NCI-H82 treated with DMSO at 0.1 percent for 48 hours (cell line): ENCODE results near the gene VPS13D.

Experiments
- DNase-seq: peaks from one replicate; lab custom pipeline; 2025; ENCODE audit not compliant: unreplicated experiment; lab: John Stamatoyannopoulos, UW

VPS13D gene

GRCh38 chr1:12229835-12230548 lies at the start of gene VPS13D:
VPS13D (plus strand) TSS chr1:12230030; CDS start chr1:12234267, 4,237 bp downstream.
- DNase-seq: peak; percentile 3

DNA sequence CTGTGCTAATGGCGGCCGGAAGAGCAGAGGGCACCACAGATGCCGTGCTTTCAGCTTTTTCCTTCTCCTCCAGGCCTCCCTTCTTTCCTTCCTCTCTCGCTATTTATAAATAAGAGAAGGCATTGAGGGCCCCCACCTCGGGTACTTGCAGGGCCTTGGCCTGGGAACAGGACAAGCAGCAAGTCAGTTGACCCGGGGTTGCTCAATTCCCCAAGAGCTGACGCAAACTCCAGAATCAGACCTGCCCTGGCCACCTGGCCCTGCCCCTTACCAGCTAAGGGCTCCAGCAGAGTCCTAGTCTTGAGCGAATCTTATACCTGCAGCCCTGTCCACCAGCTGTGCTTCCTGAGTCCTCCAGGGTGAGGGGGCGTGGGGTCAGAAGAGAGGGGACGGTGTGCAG lies 49.5 kb upstream of the VPS13D start:
- DNase-seq: no peak

DNA sequence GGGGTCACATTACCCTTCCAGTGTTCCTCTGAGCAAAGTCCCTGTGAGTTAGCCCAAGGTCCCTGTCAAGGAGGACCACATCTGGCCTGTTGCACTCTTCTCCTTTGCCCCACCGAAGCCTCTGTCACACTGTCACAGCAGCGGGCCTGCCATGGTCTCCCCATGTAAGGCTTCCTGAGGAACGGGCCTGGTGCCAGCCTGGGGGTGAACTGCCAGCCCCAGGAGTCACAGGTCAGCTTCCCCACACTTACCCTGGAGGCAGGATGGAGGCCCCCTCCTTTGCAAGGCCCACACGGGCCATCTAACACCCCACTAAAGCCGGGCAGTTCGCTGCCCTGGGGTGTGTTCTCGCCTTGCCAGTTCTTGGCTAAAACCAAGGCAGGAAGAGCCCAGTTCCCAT lies 48.9 kb upstream of the VPS13D start:
- DNase-seq: no peak

DNA sequence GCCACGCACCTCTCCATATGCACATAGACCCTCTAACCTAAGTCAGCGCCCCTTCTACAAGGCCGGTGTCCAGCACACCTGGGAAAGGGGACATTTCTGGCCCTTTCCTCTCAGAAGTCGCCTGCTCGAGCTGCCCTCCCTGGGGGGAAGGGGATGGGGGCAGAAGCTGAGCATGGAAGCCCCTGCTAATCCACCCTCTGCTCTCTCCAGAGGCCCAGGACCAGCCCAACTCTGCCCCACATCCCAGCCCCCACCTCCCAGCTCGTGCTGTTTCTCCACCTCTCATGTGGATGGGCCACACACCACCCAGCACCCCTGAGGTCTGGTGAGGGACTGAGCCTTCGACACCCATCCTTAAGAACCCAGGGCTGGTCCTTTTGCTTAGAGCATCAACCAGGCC lies 48.3 kb upstream of the VPS13D start:
- no peak for DNase-seq

GRCh38 chr1:12182410-12182984 lies 47.3 kb upstream of the VPS13D start:
- DNase-seq: no peak

- DNase-seq: no peak
Observed at GRCh38 chr1:12183095-12183794, 46.6 kb upstream of the VPS13D start.

DNA sequence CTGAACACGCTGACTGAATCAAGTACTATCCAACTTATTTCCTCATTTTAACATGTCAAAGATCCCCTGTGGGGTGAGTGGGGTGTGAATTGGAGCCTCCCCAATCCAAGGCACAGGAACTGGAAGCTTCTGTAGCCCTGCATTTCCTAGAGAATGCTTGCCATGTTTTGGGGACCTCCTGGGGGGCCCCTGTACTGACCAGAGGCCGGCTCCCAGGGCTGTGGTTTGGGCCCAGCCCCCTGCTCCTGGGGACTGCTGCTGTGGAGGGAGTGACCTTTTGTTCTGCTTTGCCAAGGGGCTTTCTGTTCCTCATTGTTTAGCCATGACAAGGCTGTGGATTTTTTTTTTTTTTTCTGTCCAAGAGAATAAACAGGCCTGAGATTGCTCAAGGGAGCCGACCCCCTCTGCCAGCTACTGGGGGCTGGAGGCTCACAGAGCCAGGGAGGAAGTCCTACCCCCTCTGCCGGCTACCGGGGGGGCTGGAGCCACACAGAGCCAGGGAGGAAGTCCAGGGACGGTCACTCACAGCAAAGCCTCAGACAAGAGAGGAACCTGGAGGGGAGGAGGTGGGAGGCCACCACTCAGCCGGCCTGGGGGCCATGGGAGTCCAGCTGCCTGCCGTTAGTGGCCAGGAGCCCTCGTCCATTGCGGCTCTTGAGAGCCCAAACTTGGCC lies 45.7 kb upstream of the VPS13D start:
- no peak for DNase-seq

- DNase-seq: no peak
Observed at GRCh38 chr1:12185036-12185917, 44.6 kb upstream of the VPS13D start.

DNA sequence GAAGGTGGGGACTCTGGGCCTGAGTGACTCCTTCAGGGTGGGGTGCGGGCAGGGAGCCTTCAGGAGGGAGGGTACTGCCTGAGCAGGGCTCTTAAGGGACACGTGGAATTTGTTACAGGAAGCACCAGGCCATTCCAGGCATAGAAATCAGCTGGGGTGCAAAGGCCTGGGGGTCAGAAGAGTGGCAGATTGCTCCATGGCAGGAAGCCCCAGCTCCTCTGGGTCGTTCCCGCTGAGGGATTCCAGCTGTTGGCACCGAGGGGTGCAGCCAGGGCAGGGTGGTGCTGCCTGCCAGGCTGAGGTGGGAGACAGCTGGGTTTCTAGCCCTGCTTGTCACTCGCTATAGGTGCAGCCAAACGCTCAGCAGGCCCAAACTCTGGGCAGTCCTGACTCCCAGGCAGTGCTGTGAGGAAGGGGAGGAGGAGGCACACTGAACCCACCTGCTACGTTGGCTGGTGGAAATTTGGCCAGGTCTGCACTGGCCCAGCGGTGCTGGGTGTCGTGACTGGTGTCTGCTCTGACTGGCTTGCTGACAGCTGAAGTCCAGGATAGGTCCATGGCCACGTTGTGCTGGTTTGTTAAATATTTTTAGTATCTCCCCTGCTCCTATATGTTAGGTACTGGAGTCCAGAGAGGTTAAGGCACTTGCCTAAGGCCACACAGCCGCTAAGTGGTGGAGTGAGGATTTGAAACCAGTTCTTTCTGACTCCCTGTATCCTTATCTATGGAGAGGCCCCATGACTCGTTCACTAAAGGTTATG lies 43.7 kb upstream of the VPS13D start:
- no peak for DNase-seq

DNA sequence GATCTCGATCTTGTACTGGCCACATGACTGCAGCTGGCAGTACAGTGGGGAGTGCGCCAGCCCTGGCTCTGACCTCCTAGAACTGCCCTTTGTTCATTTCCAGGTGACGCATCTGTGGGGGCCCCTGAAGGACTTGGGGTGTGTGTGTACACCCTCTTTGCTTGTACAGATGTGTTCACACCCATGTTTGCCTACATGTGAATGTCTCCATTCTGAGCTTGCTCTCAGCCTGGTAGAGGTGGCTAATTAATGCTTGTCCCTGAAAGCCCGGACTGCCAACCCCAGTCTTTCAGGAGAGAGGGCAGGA lies 43.2 kb upstream of the VPS13D start:
- no peak for DNase-seq

DNA sequence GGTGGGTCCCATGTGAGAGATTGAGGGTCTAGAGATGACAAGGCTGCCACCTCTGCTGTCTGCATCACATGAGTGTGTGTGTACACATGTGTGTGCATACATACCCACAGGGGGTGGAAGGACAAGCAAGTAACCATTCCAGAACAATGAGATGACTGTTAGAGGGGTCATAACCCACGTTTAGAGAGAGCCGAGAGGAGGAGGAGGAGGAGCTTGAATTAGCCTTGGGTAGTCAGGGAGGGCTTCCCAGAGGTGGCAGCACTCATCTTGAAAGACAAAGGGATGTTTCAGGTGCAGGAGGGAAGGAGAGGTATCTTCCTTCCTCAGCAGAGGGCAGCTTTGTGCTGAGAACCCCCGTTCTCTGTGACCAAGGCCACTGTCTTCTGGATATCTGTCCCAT lies 41.7 kb upstream of the VPS13D start:
- no peak for DNase-seq

DNA sequence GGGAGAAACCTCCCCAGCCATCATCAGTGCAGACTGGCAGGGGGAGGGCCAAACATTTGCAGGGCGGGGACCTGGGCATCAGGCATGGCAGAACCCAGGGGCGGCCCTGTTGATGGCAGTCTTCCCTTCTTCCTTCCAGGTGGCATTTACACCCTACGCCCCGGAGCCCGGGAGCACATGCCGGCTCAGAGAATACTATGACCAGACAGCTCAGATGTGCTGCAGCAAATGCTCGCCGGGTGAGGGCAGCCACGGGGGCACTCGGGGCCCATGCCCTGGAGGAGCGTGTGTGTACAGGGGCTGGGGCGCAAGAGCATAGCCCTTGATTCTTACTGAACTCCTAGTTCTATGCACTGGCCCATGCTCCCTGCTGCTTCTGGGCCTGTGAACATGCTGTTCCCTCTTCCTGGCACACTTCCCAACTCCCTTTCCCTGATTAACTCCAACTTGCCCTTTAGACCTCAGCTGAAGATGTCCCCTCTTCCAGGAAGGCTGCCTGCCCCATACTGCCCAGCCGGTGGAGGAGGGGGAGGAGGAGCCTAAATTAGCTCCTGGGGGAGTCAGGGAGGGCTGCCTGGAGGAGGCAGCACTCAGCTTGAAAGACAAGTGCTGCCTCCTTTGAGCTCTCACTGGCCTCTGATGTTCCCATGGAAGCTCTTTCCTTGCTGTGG lies 41.0 kb upstream of the VPS13D start:
- no peak for DNase-seq

DNA sequence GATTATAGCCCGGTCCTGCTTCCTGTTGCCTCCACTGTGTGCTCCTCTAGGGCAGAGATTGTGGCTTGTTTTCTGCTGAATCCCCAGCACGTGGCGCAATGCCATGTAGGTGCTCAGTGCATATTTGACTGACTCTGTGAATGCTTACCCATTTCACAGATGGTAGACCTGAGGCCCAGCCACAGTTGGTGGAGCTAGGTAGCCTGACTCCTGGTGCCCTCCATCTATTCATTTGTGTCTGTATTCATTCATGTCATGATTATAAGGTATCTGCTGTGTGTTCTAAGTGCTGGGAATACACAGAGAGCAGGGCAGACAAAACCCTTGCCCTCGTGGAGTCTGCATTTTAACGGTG lies 40.5 kb upstream of the VPS13D start:
- DNase-seq: no peak

DNA sequence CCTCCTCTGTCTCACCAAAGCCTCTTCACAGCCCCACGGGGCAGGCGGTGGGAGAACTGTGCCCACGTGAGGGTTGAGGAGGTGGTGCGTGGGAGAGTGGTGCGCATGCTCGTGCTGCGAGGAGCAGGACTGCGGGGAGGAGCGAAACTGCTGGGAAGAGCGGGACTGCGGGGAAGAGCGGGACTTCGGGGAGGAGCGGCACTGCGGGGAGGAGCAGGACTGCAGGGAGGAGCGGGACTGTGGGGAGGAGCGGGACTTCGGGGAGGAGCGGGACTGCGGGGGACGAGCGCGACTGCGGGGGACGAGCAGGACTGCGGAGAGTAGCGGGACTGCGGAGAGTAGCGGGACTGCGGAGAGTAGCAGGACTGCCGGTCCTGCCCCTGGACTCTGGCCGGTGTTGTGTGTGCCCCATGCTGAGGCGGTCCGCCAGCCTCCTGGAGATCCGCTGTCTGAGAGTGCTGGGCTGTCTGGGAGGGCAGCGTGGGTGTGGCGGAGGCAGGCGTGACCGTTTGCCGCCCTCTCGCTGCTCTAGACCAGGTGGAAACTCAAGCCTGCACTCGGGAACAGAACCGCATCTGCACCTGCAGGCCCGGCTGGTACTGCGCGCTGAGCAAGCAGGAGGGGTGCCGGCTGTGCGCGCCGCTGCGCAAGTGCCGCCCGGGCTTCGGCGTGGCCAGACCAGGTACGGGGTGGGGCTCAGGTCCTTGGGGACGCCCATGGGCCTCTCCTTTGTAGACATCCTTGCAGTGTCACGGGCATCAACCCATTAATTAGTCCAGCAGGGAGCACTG lies 38.4 kb upstream of the VPS13D start:
- DNase-seq: no peak

- DNase-seq: no peak
Observed at GRCh38 chr1:12194666-12195216, 35.1 kb upstream of the VPS13D start.

DNA sequence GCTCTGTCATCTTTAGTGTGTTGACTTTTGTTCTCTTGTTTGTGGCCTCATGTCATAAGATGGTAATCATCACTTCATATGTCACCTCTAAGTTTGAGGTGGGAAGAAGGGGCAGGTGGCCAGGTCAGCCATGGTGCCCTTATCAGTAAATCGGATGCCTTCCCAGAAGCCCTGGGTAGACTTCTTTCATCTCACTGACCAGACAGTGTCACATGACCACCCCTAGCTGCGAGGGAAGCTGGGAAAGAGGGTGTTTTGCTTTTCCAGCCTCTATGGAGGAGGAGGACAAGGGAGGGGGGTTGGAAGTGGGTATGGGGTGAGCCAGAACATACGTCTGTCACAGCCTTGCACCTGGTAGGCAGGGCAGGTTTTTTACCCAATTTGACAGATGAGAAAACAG lies 34.4 kb upstream of the VPS13D start:
- DNase-seq: no peak

DNA sequence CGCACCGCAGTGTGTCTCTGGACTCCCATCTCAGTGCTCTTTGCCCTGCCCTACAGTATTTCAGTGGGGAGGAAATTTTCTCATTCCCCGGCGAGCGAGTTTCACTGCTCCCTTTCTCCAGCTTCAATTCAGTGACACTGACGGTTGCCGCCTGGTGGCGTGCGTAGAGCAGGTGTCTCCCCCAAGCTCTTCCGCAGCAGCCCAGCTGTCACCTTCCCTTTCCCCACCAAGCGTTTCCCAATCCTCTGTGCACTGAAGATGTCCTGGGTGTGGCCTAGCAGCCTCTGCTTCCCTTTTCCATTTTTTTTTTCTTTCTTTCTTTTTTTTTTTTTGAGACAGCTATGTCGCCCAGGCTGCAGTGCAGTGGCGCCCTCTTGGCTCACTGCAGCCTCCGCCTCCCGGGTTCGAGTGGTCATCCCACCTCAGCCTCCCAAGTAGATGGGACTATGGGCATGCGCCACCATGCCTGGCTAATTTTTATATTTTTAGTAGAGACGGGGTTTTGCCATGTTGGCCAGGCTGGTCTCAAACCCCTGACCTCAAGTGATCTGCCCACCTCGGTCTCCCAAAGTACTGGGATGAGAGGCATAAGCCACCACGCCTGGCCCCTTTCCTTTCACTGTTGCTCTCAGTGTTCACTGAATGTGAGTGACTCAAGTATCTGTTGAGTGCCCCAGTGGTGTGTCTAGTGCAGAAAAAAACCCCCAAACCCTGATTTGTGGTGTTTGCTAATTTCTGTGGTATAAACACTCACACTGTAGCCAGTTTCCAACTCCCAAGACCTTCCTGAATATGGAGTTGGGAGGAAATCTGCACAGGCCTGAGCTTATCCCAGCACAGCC lies 33.0 kb upstream of the VPS13D start:
- peak; percentile 17 for DNase-seq

DNA sequence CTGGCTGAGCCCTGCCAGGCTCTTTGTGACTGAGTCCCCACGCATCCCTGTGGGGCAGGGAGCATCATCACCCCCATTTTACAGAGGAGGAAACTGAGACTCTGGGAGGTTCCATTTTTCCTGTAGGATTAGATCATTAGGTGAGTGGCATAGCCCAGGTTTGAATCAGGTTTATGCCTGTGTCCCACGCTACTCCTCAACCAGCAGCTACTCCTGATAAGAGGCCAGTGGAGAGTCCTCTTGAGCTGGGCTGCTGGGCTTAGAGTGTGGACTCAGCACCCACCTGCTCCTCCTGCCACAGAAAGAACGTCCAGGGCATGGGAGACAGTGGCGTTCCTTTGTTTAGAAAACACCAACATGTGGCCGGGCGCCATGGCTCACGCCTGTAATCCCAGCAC lies 32.3 kb upstream of the VPS13D start:
- DNase-seq: no peak
